SW480 (cell line): ENCODE results near the gene FNDC5.

Experiments used
- DNase-seq: peaks from one replicate; pipeline ENCODE4 v3.0.0-alpha.2; 2016; ENCODE audit warnings: low spot score

FNDC5 gene

GRCh38 chr1:32864375-32865019 is 6.2 kb downstream of the FNDC5 start:
- DNase-seq, result no peak

DNA sequence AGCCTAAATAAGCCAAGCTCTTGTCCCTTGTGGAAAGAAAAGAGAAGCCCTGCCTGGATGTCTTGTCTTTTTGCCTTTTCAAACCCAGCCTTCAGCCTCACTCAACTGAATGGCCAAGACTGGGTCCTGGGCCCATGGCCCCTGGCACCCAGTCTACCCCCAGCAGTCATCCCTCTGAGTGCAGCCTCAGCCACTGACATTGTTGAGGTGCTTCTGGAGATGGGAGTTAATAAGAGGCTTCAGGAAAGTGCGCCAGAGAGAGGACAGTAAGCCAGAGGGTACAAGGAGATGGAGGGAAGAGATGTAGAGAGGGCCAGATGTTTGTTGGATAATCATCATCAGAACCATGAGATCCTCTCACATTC is 6.8 kb downstream of the FNDC5 start:
- DNase-seq, result no peak

- DNase-seq, result no peak
Observed at GRCh38 chr1:32863218-32863880, 7.4 kb downstream of the FNDC5 start.

DNA sequence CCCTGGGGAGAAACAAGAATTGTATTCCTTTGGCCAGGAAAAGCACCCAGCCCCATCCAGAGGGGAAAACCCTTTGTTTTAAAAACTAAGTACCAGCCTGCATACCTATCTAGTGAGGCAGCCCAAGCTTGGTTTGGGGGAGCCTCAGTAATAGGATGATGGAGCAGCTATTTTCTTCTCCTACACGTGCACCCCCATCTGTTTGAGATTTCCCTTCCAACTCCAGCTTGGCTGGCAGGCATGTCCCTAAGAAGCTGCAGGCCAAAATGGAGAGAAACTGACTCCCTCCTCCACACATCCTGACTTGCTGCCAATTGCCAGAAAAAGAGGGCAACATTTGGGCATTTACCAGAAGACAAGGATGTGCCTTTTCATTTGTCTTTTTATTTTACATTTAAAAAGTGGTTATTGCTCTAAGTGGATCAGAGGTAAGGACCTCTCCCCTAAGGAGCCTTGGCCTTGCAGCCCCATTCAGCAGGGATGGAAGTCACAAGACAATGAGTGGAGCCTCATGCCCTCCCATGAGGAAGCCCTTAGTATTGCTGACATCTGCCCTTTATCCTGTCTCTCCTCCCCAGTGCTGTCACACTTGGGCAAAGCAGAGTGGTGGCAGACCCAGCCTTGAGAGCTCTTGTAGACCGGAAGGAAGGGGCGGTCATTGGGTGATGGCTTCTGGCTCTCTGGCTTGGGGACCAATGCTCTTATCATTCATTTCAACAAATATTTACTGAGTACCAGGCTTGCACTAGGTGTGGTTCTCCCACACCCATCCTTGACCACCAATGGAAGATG is 8.6 kb downstream of the FNDC5 start:
- DNase-seq, result no peak

DNA sequence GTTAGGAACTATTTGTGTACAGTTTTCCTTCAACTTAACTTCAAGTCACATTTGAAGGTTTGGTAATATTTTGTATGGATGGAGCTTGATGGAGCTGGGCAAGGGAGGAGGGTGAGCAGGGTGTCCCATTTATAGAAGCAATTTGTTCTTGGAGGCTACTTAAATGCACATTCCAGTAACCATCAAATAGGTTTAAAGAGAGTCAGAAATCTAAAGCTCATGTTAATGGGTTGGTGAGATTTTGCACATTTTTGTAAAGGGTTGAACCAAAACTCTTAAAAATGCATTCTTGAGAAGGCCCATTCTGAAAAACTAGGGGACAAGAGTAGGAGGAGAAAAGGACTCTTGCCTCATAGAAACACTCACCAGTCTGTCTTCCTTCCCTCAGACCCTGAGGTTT is 10.1 kb downstream of the FNDC5 start:
- DNase-seq, result no peak

DNA sequence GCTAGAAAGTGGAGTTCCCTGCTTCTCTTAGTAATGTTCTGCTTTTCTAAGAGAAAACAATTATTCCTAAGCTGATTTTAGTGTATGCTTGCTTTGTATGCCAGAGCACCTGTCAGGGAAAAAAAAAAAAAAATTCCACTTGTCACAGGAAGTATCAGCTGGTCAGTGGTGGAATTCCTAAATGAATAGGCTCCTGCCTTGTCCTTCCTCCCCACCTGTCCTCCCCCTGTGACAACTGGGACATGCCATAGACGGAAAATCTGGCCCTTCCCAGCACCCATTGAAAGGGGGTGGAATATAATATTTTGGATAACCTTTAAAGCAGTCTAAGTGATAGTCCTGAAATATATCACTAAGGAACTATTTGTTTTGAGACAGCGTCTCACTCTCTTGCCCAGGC is 10.8 kb downstream of the FNDC5 start:
- no peak for DNase-seq

GRCh38 chr1:32858791-32859190 is 11.9 kb downstream of the FNDC5 start:
- DNase-seq, result no peak

DNA sequence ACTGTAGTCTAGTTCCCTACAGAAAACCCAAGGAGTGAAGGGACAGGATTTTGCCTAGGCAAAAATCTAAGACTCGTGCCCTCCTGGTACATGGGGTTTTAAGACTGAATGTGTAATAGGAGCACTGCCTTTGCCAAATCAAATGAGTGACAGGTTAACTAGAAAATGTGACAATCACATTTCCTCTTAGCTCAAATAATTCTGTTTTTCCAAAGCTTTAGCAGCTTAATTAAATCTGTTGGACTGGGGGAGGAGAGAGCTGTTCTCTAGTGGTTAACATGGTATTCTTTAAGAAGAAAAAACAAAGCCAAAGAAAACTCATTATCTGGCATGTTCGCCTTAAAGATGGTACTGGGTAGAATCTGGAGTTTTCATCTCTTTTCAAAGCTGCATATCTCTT is 12.6 kb downstream of the FNDC5 start:
- no peak for DNase-seq

DNA sequence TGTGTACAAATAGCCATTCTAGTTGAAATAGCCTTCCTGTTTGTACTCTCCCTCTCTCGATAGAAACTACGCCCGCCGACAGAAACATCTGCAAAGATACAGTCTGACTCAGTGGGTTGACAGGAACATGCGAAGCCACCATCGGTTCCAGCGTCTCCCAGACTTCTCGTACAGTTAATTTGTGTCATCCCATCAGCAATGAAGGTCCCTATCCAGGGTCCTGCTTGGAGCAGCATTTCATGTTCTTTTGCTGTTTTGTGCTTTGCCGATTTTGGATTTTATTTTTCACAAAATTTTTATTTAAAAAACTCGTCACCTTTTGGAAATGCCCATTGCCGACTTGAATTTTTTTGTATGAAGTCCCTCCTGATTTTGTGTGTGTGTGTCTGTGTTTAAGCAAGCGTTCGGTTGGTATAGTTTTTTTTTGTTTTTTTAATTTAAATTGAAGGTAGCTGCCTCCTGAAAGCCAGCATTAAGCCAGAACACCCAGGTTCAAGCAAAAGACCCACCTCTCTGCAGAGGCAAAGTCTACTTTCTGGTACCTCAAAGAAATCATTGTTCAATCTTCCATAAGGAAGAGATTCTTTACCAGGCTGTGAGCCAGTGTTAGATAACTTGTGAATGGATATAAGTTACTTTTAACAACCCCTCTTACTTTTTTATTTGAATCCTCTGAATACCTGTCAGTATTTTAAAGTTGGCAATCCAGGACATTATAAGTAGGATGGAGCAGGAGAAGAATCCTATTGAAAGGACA is 14.7 kb downstream of the FNDC5 start:
- DNase-seq, result no peak

DNA sequence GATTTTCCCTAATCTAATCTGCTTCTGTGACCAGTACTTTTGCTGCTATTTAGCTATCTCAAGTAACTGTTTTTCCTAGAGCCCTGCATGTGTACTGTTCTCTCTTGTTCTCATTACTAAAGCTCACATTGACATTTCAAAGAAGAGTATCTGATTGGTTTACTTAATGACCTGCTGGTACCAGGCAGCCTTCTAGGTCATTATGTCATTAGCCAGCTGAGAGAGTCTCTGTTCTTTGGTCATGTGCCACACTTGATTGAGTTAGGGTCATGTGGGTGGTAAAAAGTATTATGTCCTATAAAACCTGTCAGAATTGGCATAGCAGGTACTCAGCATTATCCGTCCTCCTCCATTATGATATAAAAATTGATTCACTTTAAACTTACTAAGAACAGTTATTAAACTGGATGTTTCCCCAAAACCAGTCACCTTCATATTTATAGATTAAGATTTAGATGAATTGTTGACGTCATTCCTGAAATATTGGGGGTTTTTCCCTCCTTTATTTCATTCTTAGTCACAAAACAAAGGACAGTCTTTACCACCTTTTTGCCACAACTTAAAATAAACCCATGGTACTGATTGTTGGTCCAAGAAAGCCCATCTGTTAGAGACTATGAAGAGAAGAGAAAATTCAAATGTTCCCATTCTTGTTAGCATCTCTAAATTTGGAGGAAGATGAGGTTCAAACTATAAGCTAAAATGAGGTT is 22.2 kb downstream of the FNDC5 start:
- DNase-seq, result no peak

DNA sequence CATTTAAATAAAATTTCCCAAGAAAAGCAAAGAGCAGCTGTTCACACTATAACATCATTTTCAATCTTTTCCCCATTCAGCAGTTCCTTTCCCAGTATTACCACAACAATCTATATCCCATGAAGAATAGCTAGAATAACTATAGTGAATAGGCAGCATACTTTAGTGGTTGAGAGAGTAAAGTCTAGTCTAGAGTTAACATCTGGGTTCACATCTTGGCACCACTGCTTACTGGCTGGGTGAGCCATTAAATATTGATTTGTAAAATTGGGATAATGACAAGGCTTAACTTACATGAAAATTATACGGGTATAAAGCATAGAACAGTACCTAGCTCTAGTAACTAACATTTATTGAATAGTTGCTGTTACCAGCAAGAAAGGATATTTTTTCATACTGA is 38.8 kb downstream of the FNDC5 start:
- no peak for DNase-seq

- no peak for DNase-seq
Observed at GRCh38 chr1:32830092-32830852, 40.4 kb downstream of the FNDC5 start.

- no peak for DNase-seq
Observed at GRCh38 chr1:32828341-32828740, 42.4 kb downstream of the FNDC5 start.

DNA sequence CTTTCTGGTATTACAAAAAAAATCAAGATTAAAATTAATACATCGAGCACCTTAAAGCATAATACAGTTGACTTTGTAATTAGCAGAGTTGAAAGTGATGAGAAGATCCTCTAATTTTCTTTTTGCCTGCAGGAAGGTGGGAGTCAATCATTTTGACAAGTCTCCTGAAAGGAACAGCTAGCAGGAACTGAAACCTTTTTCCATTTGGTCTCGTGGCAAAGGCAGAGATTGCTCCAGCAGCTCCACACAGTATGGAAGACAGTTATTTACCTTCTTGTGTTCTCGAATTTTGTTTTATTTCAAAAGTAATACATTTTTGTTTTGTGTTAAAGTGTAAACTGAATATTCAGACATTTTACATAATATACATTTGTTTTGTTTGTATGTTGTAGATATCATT is 45.5 kb downstream of the FNDC5 start:
- no peak for DNase-seq

DNA sequence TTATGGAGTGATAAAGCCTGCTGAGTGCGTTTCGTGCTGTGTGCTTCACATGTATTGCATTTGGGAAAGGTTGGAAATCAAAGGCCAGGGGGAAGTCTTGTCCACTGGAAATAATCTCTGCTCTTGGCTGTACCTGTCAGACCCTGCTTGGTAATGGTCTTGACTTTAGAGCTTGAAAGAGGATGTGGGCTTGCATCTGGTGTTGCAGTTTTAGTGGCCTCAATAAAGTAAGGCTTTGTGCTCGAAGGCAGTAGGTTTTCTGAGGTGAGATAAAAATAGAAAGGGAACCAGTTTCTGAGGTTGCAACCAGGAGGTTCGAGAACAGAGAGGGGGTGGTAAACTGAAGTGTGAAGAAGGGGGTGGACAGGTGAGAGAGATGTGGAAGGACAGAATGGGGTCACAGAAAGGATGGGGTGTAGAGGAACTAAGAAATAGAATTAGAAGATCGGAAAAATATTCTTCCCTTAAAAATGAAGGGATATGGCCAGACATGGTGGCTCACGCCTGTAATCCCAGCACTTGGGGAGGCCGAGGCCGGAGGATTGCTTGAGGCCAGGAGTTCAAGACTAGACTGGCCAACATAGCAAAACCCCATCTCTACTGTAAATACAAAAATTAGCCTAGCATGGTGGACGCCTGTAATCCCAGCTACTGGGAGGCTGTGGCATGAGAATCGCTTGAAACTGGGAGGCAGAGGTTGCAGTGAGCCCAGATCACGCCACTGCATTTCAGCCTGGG is 51.7 kb downstream of the FNDC5 start:
- DNase-seq, result no peak

GRCh38 chr1:32817815-32818786 is 52.6 kb downstream of the FNDC5 start:
- DNase-seq, result peak; percentile 52

DNA sequence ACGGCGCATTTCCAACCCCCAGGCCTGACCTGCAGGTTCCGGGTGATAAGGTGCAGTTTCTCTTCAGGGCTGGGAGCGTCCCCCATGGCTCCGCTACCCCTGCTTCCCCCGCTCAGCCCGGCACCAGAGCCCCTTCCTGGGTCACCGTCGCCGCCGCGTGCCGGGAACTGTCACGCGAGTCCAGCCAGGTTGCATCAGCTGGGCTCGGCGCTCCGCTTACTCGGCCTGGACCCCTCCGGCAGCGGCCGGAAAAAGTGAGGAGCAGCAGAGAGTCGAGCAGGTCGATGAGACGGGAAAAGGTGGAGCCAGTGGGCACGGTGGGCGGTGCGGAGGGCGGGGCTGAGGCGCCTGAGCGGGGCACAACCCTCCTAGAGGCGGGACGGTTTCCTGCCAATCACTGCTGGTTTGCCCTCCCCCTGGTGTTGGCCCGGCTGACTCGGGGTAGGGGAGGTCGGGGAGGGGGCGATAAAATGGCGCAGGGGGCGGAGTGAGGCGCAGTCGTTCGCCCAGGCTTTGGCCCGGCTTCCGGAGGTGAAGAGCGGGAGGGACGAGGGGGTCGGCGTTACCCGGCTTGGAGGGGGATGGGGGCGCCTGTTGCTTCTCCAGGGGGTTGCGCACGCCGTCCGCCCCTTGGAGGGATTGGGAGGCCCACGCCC is 53.4 kb downstream of the FNDC5 start, which contains the start of the genes S100PBP and YARS1:
TSS of gene S100PBP (plus strand) at position 495 of the 656 bp plus-strand sequence. CDS start 8,447 bp downstream, outside the sequence.
TSS of gene YARS1 (minus strand) at position 200 of the 656 bp plus-strand sequence. CDS start at position 86, 114 bp downstream.
- peak; percentile 97 for DNase-seq

- peak; percentile 18 for DNase-seq
Observed at GRCh38 chr1:32816676-32817158, 54.0 kb downstream of the FNDC5 start.
